ENCODE results near the gene THOC6.

The THOC6 gene

GRCh38 chr16:3017794-3018506, 5.9 kb upstream of the THOC6 start, which contains the start of gene CLDN6:
TSS of gene CLDN6 (minus strand) at chr16:3018183. CDS start at chr16:3016021, 2,162 bp downstream.
- DNase-seq: no peak

DNA sequence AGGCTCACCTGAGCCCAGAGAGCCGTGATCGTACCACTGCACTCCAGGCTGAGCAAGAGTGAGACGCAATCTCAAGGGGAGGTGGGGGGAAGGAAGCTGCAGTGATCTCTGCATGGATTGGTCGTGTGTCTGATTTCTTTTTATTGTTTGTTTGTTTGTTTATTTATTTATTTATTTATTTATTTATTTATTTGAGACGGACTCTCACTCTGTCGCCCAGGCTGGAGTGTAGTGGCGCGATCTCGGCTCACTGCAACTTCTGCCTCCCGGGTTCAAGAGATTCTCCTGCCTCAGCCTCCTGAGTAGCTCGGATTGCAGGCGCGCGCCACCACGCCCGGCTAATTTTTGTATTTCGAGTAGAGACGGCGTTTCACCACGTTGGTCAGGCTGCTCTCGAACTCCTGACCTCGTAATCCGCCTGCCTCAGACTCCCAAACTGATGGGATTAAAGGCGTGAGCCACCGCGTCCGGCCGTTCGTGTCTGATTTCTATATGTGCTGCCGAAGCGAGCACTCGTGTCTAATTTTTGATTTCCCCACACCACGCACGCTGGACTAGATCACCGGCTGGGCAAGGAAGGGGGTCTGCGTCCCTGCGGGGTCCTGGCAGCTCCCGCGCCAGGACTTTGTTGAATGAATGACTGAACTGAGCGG, 4.1 kb upstream of the THOC6 start:
- DNase-seq: no peak

DNA sequence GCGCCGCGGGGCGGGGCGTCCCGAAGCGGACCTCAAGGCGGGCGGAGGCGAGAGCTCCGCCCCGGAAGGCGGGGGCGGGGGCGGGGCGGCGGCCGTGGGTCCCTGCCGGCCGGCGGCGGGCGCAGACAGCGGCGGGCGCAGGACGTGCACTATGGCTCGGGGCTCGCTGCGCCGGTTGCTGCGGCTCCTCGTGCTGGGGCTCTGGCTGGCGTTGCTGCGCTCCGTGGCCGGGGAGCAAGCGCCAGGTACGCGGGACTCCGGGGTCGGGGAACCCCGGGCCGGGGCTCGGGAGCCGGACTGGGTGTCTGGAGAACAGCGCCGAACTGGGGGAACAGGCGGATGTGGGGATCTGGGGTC, 3.6 kb upstream of the THOC6 start, which contains the start of gene TNFRSF12A:
TSS of gene TNFRSF12A (plus strand) at position 122 of the 357 bp plus-strand sequence. CDS start at position 152, 30 bp downstream.
- DNase-seq: peak; percentile 65

DNA sequence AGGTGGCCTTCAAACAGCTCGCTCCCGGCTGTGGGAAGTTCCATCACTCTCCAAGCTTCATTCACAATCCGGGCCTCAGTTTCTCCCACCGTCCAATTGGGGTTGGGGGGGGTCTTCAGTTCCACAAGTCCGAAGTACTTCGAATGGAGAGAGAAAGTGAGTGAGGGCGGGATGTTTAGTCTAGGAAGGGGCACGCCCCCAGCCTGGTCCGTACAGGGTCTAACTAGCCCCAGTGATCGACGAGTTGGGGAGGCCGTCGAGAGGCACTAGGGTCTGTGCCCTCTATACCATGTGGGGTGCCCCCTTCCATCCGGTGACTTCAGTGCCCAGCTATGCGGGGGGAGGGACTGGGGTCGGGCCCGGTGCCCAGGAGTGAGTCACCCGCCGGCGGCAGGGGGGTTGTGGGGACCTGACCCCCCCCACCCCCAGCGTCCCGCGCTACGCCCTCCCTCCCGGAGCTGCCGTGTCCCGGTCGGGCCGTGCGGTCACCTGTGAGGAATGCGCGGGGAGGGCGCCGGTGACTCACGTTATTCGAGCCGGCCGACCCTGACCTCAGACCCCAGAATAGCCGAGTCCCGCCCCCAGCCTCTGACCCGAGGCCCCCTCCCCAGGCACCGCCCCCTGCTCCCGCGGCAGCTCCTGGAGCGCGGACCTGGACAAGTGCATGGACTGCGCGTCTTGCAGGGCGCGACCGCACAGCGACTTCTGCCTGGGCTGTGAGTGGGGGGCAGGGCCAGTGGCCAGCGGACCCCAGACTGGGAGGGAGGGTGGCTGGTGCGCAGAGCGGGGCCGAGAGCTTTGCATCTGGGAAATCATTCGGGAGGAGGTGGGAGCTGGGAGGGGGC, 3.0 kb upstream of the THOC6 start:
- peak; percentile 77 for DNase-seq

GRCh38 chr16:3021449-3022207, 2.2 kb upstream of the THOC6 start:
- DNase-seq: peak; percentile 68

DNA sequence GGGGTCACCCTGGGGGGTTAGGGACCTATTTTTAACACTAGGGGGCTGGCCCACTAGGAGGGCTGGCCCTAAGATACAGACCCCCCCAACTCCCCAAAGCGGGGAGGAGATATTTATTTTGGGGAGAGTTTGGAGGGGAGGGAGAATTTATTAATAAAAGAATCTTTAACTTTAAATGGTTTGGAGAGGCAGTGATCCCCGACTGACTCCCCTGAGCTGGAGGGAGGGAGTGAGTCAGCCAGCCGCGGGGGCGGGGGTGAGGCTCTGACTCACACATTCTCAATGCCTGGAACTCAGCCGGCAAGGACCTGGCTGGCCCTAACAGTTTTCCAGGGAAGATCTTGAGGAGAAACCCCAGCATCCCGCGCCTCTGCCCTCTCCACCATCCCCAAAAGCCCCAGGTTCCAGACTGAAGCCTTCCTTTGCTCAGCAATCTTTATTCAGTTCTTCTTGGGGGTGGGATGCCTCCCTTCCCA, 1.6 kb upstream of the THOC6 start:
- peak; percentile 81 for DNase-seq

DNA sequence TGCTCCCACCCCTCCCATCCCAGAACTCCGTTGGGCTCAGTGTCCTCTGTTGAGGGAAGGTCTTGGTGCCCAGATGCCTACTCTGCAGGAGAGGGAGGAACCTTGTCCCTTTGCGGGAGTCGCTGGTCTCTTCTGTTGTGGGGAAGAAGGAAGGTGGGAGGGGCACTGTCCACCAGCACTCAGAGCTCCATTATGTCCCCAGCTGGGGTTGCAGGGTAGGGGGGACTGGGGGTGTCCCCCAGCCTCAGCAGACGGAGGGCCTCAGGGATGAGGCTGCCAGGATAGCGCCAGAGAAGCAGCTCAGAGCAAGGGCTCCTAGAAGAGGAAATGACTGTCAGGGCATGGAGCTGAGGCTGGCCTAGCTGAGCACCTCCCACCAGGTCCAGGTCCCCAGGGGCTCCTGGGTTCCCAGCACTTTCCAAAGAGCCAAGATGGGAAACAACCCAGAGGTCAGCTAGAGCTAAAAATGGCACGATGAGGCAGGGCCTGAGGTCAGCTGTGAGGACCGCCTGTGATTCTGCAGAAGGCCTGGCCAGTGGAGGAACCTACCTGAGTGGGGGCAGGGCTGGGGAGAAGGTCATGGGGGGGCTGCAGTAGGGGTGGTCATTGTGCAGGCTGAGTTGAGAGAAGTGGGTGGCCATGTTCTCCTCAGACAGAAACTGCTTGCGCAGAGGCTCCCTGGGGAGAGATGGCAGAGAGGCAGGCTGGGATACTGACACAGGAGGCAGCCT, 986 bp upstream of the THOC6 start:
- no peak for DNase-seq

DNA sequence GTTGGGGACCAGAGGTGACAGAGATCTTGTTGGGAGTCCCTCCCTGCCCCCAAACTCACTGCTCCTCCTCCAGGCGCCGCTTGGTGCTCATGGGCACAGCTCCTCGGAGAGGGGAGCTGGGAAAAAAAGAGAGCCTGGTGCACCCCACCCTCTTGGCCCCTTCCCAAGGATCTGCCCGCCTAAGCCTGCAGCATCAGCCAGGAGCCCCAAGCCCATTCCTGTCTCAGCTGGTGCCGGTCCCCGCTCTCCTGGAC, 493 bp upstream of the THOC6 start:
- DNase-seq: no peak

DNA sequence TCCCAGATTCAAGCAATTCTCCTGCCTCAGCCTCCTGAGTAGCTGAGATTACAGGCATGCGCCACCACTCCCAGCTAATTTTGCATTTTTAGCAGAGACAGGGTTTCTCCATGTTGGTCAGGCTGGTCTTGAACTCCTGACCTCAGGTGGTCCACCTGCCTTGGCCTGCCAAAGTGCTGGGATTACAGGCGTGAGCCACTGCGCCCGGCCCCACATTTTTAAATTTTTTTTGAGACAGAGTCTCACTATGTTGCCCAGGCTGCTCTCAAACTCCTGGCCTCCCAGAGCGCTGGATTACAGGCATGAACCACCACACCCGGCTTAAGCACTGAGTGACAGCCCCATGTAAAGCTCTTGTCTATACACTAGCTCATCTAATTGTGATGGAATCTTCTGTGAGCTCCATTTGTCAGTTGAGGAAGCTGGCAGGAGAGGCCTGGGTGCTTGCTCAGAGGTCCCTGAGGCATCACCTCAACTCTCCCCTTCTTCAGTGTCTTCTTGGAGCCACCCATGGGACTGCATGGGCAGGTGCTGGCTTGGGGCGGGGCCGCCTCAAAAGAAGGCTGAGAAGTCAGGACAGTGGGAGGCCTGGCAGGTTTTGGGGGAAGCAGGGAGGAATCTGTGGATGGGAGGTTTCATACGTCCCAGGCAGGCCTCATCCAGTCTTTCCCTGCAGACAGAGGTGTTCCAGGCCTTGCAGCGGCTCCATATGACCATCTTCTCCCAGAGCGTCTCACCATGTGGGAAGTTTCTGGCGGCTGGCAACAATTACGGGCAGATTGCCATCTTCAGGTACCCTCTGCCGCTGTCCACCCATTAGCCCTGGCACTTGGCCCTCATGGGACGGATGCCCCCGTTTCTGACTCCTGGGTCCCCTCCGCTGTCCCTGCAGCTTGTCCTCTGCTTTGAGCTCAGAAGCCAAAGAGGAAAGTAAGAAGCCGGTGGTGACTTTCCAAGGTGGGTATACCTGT, 1.5 kb downstream of the THOC6 start:
- no peak for DNase-seq

DNA sequence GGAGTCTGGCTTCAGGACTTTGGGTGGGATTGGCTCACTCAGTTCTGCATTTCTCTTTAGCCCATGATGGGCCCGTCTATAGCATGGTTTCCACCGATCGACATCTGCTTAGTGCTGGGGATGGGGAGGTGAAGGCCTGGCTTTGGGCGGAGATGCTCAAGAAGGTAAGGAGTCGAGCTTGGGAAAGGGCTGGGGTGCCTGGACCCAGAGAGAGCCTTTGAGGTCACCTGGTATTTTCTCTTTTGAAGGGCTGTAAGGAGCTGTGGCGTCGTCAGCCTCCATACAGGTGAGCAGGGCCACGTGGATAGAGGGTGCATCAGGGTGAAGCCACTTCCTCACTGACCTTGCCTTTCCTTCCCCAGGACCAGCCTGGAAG, 2.2 kb downstream of the THOC6 start:
- no peak for DNase-seq

- DNase-seq: no peak
Observed at GRCh38 chr16:3026609-3027488, 3.0 kb downstream of the THOC6 start.

- no peak for DNase-seq
Observed at GRCh38 chr16:3027489-3027795, 3.6 kb downstream of the THOC6 start.

- DNase-seq: peak; percentile 87
Observed at GRCh38 chr16:3027983-3028715, 4.3 kb downstream of the THOC6 start.

- DNase-seq: no peak
Observed at GRCh38 chr16:3028716-3029319, 5.0 kb downstream of the THOC6 start.

DNA sequence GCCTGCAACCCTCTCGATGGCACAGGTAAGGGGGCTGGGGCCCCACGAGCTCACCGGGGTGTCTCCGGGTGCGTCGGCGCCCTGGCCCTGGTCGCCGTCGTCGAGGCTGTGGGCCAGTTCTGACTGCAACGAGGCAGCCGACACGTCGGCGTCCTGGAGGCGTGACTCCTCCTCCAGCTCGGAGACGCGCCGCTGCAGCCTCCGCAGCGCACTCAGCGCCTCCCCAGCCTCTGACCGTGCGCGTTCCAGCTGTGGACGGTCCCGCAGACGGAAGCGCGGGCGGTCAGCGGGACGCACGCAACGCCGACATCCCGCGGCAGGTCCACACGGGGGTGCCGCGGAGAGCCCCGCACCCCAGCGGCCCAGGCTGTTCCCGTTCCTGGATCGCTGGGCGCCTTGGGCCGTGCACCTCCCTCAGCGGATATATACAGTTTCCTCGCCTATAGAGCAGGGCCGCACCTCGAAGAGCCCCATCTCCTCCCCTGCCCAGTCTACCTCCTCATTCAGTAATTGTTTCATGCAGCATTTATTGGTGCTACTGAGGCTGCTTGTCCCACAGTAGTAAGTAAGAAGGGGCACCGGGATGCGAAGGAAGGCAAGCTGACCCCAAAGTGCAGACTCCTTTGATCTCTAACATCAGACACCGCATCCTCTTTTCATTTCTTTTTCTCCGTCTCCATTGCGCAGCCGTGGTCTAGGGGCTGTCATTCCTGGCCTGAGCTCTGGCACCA, 5.8 kb downstream of the THOC6 start:
- peak; percentile 22 for DNase-seq

DNA sequence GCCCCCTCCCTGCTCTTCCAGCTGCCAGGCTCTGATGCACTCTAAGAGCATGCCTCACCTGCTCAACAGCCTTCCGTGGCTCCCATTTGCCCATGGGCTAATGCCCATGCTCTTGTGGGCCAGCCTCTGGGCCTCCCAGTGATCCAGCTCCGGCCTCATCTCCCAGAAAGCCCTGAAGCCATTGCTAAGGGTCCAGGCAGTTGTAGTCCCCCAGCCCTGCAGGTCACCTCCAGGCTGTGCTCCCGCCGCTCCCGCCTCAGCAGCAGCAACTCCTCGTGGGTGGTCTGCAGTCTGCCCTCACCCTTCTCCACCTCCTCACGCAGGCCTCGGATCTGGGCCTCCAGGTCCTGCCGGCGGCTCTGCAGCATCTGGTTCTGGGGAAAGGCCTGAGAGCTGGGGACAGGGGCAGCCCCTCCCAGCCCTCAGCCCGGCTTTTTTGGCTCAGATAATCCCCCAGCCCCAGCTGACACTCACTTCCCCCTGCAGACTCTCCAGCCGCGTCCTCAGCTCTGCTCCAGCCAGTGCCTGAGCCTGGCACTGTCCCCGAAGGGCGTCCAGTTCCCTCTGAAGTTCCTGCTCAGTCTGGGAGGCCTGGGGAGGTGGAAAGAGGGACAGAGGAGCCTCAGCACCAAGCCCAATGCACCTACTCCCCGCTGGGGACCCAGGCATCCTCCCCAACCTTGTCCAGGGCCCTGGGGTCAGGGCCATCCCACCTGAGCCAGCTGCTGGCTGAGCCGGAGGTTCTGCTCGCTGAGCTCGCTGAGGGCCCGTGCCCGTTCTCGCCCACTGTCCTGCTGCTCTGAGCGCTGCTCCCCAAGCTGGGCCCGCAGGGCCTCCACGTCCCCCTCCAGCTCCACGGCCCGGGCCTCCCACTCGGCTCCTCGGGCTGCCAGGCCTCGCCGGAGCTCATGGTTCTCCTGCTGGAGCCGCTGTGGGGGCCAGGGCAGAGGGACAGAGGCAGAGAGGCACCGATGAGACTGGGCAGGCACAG, 6.7 kb downstream of the THOC6 start:
- DNase-seq: no peak

GRCh38 chr16:3032624-3033023, 8.8 kb downstream of the THOC6 start:
- DNase-seq: no peak

All from activated gamma-delta T cell treated with Interleukin-2 at 50 U/mL for 16 hours (primary cell).